ENCODE data around the gene FAM168A. TPM values are rescaled to one million over a fixed set of nuclear protein-coding genes. Genes with fewer than 3 reads are reported as not detected.

The FAM168A gene
- total and polyA plus RNA-seq, 7 donors, result 5.3 to 28.6 (median 18.1) TPM

DNA sequence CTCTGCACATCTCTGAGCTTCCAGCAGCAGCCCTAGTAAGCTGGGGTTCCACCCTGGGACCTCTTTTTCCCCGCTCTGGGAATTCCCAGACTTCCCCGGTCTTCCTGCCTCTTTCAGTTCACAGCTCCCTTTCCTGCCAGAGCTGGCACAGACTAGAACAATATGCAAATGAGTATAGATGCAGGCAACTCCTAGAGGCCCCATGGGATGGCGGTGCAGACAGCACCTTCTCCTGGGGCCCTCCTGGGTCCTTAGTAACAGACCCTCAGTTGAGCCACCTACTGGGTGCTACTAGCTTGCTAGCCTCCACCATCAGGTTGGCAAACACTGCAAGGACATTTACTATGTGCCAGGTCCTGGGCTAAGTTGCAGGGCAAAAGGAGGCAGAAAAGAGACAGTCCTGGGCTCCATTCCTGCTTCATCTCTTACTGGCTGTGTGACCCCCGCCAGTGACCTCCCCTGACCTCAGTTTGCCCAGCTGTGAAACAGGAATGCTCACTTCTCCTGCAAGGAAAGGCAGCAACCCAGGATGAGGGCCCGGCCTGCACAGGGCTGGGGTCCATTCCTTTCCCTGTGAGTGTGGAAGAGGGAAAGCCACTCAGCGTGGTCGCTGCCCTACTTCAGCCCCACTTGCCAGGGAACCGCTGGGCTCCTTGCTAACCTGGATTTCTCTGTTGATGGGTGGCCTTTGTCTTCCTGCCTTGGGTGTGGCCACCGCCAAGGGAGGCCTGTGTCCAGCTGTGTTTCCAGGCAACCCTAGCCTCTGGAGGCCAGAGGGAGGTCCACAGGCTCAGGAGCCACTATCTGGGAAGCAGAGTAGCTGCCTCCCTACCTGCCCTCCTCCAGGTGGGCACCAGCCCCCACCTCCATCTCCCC, 214.4 kb downstream of the FAM168A start:
- no peaks in the 10 kb centered on the region for H3K36me3 ChIP-seq (ENCODE audit: insufficient read depth in 1 of 2, low read depth in 1 of 2)
- no peak for ATAC-seq
- intact Hi-C loops (cut with DNase I), result no loop called here
- H3K4me1 ChIP-seq, result peaks cover 97% of the 10 kb centered on the region
- H3K4me3 ChIP-seq, result no peak overlapping the region
- no peaks in the 10 kb centered on the region for H3K9me3 ChIP-seq
- no peaks in the 10 kb centered on the region for H3K27me3 ChIP-seq (ENCODE audit: insufficient read depth in 3 of 3, low read length in 2 of 3)
- DNase-seq, result no peak
- TF ChIP-seq, protein P1, sequence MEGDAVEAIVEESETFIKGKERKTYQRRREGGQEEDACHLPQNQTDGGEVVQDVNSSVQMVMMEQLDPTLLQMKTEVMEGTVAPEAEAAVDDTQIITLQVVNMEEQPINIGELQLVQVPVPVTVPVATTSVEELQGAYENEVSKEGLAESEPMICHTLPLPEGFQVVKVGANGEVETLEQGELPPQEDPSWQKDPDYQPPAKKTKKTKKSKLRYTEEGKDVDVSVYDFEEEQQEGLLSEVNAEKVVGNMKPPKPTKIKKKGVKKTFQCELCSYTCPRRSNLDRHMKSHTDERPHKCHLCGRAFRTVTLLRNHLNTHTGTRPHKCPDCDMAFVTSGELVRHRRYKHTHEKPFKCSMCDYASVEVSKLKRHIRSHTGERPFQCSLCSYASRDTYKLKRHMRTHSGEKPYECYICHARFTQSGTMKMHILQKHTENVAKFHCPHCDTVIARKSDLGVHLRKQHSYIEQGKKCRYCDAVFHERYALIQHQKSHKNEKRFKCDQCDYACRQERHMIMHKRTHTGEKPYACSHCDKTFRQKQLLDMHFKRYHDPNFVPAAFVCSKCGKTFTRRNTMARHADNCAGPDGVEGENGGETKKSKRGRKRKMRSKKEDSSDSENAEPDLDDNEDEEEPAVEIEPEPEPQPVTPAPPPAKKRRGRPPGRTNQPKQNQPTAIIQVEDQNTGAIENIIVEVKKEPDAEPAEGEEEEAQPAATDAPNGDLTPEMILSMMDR (IDR thresholded peaks at IDR 0.05), result no peak
- peak overlapping the region; percentile 97 for H3K27ac ChIP-seq
- WGBS, 3 donors, result 59 to 76% (median 60%) methylated on average over 8 to 9 of the region's 9 CpGs

DNA sequence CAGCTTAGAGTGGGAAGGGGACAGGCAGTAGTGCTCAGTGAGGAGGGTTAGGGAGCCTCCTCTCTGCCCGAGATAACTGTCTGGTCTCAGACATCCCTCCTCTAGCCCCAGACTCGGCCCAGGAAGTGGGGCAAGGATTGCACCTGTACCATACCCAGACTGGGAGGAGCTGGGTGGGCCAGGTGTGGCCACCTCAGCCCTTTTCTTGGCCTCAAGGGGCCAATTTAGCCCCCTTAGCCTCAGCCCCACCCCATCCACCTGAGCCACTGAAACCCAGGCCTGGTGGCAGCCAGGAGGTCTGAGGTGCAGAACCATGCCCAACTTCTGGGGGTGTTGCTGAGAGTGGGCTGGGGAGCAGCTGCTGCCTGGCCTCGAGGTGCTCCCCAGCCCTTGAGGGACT, 215.2 kb downstream of the FAM168A start:
- intact Hi-C loops (cut with DNase I), result no loop called here
- no peaks in the 10 kb centered on the region for H3K27me3 ChIP-seq (ENCODE audit: insufficient read depth in 3 of 3, low read length in 2 of 3)
- peak overlapping the region; percentile 97 for H3K27ac ChIP-seq

DNA sequence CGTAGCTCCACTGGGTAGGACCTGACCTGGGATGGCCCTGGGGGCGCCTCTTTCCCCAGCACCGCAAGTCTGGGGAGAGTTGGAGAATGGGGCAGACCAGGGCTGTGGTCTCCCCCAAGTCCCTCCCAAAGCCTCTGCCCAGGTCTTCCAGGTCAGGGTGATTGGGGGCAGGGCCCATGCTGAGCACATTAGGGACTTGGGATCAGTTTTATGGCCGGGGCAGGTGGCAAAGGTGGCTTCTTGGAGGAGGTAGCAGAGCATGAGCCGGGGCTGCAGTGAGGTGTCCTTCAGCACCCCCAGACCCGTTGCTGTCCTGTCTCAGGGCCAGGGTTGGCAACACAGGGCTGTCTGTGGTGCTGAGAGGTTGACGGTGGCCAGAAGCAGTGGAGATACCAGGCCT, 215.7 kb downstream of the FAM168A start:
- Histone ChIP-seq H3K4me1 (peaks cover 88% of the 10 kb centered on the region), H3K36me3 (ENCODE audit: insufficient read depth in 1 of 2, low read depth in 1 of 2) (no peaks in the 10 kb centered on the region), H3K9me3 (no peaks in the 10 kb centered on the region), H3K27me3 (ENCODE audit: insufficient read depth in 3 of 3, low read length in 2 of 3) (no peaks in the 10 kb centered on the region), H3K4me3 (no peak overlapping the region), H3K27ac (peak overlapping the region; percentile 97)
- intact Hi-C loops (cut with DNase I), result no loop called here
- WGBS, 3 donors, result 74 to 92% (median 81%) methylated on average over 7 of the region's 7 CpGs
- TF ChIP-seq, protein P1 (IDR thresholded peaks at IDR 0.05), result no peak
- no peak for DNase-seq
- ATAC-seq, result no peak

More for the DNA sequence above, 215.2 kb downstream of the FAM168A start:
- TF ChIP-seq, protein P1 (IDR thresholded peaks at IDR 0.05), result no peak
- Histone ChIP-seq H3K9me3 (no peaks in the 10 kb centered on the region), H3K4me3 (no peak overlapping the region), H3K4me1 (peaks cover 92% of the 10 kb centered on the region), H3K36me3 (ENCODE audit: insufficient read depth in 1 of 2, low read depth in 1 of 2) (no peaks in the 10 kb centered on the region)
- WGBS, 3 donors, result 69 to 76% (median 70%) methylated on average over 3 of the region's 3 CpGs
- ATAC-seq (no peak), DNase-seq (no peak)

DNA sequence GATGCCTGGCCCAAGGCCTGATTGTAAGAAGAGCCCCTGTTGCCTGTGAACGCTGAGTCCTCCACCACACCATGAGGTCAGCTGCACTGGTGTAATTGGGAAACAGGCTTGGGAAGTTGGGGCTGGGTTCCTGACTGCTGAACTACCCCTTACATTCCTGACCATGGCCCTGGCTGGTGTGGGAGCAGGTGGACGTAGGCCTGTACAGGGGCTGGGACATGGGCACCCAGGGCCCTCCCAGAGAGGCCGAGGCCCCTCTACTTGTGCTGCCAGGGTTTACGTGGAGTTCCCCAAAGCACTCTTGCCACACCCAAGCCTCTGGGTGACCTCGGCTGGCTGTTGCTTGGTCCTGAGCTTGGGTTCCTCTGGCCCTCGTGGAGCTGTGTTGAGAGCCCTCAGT, 216.3 kb downstream of the FAM168A start:
- WGBS, 3 donors, result 31 to 63% (median 37%) methylated on average over 6 of the region's 6 CpGs
- TF ChIP-seq, protein P1 (IDR thresholded peaks at IDR 0.05), result no peak
- DNase-seq, result peak in 1 of 2 donors; percentile 65
- intact Hi-C loops (cut with DNase I), result no loop called here
- Histone ChIP-seq H3K36me3 (ENCODE audit: insufficient read depth in 1 of 2, low read depth in 1 of 2) (no peaks in the 10 kb centered on the region), H3K4me3 (no peak overlapping the region), H3K4me1 (peaks cover 83% of the 10 kb centered on the region), H3K27ac (peak overlapping the region; percentile 97), H3K27me3 (ENCODE audit: insufficient read depth in 3 of 3, low read length in 2 of 3) (no peaks in the 10 kb centered on the region), H3K9me3 (no peaks in the 10 kb centered on the region)
- ATAC-seq, result peak; percentile 18 to 56 (median 54)
